Mononuclear cell (primary cell): Measurements from ENCODE around the gene DLEC1. TPM values are rescaled to one million over a fixed set of nuclear protein-coding genes. Genes with fewer than 3 reads are reported as not detected.

Experiments
- H3K27me3 ChIP-seq: 2 replicates; pipeline ENCODE4 v1.6.0; 2011; ENCODE audit warnings: low read length, control low read depth; ENCODE audit not compliant: insufficient read depth
- H3K4me1 ChIP-seq: 2 replicates; pipeline ENCODE4 v1.5.1; 2011; ENCODE audit warnings: mild to moderate bottlenecking, low read length, control low read depth; ENCODE audit not compliant: insufficient read depth
- H3K4me3 ChIP-seq: 2 replicates; pipeline ENCODE4 v1.5.1; 2011; ENCODE audit warnings: mild to moderate bottlenecking, low read length, moderate library complexity
- H3K9me3 ChIP-seq: 2 replicates; pipeline ENCODE4 v1.5.1; 2011; ENCODE audit warnings: low read depth, mild to moderate bottlenecking, control low read depth, low read length
- total RNA-seq: library from RNA; depleted of rRNA; stranded (reverse); fragments of >200 nt; gene quantifications from one replicate; pipeline ENCODE4 v1.2.3, GENCODE V29; 2012

DLEC1 gene
- total RNA-seq, 1 donor: 1.7 TPM

DNA sequence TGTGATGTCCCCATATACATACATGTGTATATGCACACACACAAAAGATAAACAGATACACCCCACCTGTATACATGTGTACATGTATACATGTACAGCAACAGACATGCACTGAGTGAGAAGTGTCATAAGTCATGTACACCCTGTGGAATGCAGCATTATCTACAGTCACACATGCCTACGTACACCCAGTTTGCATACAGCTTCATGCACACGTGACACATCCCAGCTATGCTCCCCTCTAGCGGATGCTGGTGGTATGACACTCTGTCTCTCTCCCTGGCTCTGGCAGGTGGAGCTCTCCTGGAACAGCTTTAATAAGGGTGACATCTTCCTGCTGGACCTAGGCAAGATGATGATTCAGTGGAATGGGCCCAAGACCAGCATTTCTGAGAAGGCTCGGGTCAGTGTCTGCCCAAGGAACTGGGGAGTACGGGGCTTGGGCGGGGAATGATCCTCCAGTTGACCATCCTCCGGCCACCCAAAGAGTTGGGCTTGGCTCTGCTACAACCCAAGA, 42.2 kb upstream of the DLEC1 start:
- Histone ChIP-seq H3K27me3 (no peaks in the 10 kb centered on the region), H3K9me3 (no peaks in the 10 kb centered on the region), H3K4me1 (peaks cover 54% of the 10 kb centered on the region), H3K4me3 (no peak overlapping the region)

DNA sequence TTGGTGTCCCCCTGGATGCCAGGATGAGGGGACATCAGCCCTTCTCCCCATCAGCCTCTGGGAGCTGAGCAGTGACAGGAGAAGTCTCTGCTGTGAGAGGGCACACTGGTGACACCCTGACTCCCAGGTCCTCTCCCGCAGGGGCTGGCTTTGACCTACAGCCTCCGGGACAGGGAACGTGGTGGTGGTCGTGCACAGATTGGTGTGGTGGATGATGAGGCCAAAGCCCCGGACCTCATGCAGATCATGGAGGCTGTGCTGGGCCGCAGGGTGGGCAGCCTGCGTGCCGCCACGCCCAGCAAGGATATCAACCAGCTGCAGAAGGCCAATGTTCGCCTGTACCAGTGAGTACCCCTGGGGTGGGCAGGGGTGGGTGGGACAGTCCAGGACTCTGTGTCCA, 41.7 kb upstream of the DLEC1 start:
- Histone ChIP-seq H3K27me3 (no peaks in the 10 kb centered on the region), H3K9me3 (no peaks in the 10 kb centered on the region), H3K4me1 (peaks cover 54% of the 10 kb centered on the region), H3K4me3 (no peak overlapping the region)

DNA sequence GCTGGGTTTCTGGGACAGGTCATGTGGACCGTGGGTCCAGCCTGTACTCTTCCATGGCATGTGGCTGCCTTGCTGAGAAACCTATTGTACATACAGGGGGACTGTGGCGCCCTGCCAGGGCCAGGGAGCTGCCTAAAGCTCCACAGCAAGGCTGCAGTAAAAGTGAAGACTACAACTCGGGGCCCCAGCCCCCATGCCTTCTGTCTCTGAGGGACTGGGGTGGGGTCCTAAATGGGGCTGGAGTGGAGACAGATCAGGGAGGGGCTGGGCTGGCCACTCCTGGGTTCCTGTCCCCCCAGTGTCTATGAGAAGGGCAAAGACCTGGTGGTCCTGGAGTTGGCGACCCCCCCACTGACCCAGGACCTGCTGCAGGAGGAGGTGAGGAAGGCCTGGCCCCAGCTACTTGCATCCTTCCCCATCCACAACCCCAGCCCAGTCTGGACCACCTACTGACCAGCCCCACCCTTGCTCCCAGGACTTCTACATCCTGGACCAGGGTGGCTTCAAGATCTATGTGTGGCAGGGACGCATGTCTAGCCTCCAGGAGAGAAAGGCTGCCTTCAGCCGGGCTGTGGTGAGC, 41.1 kb upstream of the DLEC1 start:
- Histone ChIP-seq H3K4me3 (no peak overlapping the region), H3K4me1 (peaks cover 54% of the 10 kb centered on the region)

DNA sequence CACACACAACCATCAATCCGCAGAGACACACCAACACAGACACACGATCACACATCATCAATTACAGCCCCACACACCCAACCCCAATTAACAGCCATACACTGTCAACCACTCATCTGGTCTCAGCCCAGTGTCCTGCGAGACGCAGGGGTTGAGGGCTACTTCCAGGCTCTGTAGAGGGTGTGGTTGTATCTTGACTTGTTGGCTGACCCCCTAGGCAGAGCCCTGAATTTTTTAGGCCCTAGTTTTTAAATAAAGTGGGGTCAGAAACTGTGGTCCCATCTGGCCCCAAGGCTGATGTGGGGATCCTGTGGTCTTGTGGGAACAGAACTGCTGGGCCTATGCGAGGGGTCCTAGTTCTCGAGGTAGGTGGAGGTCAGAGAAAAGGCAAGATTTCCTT, 39.2 kb upstream of the DLEC1 start:
- H3K4me1 ChIP-seq: peaks cover 43% of the 10 kb centered on the region
- no peaks in the 10 kb centered on the region for H3K27me3 ChIP-seq
- H3K9me3 ChIP-seq: no peaks in the 10 kb centered on the region
- no peak overlapping the region for H3K4me3 ChIP-seq

More for the DNA sequence above, 41.1 kb upstream of the DLEC1 start:
- no peaks in the 10 kb centered on the region for H3K27me3 ChIP-seq
- H3K9me3 ChIP-seq: no peaks in the 10 kb centered on the region

DNA sequence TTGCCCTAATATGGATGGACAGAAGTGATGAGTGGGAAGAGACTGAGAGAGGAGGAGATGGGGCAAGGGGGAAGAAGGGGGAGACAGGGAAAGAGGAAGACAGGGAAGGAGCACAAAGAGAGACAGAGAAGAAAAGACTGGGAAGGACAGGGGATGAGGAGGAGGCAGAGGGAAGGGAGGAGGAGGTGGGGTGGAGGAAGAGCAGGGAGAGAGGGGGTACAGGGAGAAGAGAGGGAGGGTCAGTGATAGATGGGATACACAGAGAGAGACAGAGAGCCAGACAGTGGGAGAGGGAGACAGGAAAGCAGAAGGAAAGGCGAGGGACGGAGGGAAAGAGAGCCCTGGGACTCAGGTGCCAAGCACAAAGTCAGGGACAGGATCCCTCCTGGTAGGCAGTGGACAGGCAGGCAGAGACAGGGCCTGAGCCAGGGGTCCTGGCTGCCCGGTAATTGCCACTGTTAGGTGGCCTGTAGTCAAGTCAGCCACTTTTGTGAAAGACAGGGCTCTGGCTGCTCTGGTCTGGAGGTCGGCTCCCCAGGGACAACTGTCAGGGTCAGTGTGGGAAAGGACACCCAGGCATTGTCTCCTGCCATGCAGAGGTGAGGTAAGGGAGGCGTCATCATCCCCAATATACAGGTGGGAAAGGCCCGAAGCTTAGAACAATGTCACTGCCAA, 38.6 kb upstream of the DLEC1 start:
- H3K27me3 ChIP-seq: no peaks in the 10 kb centered on the region
- H3K9me3 ChIP-seq: no peaks in the 10 kb centered on the region
- peaks cover 40% of the 10 kb centered on the region for H3K4me1 ChIP-seq
- no peak overlapping the region for H3K4me3 ChIP-seq

DNA sequence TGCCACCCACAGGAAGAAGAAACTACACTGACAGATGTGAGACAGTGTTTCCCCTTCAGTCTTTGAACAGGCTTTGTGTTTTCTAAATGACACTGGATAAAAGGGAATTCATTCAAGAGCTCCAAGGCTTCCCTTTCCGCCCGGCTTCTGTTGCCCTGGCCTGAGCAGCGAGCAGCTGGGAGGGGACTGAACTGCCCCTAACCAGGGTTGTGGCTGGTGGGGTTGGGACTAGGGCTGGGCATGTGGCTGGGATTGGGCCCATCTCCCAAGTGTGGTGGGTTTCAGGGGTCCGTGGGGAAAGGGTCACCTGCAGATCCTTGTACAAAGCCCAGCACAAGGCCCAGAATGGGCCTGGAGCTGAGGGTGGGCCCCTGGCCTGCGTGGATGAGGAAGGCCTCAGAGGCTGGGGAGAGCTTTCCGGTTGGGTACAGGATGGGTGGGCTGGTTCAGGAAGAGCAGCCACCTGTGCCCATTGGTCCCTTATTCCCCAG, 38.0 kb upstream of the DLEC1 start:
- Histone ChIP-seq H3K4me3 (no peak overlapping the region), H3K9me3 (no peaks in the 10 kb centered on the region), H3K4me1 (peaks cover 34% of the 10 kb centered on the region), H3K27me3 (no peaks in the 10 kb centered on the region)

DNA sequence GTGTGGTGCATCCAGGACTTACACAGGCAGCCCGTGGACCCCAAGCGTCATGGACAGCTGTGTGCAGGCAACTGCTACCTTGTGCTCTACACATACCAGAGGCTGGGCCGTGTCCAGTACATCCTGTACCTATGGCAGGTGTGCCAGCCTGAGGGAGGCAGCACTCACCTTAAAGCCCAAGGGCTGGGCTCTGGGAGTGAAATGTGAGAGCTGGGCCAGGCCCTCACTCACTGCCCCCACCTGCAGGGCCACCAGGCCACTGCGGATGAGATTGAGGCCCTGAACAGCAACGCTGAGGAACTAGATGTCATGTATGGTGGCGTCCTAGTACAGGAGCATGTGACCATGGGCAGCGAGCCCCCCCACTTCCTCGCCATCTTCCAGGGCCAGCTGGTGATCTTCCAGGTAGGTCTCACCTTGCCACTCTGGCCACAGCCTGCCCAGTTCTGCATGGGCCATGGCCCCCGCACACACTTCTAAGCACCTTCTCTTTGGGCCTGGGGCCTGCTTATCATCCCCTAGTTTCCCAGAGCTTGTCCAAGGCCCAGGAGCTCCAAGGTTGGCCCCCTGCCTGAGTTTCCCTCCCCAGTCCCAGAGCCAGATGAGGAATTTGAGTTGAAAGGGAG, 37.4 kb upstream of the DLEC1 start:
- Histone ChIP-seq H3K27me3 (no peaks in the 10 kb centered on the region), H3K9me3 (no peaks in the 10 kb centered on the region), H3K4me1 (peaks cover 28% of the 10 kb centered on the region), H3K4me3 (no peak overlapping the region)

DNA sequence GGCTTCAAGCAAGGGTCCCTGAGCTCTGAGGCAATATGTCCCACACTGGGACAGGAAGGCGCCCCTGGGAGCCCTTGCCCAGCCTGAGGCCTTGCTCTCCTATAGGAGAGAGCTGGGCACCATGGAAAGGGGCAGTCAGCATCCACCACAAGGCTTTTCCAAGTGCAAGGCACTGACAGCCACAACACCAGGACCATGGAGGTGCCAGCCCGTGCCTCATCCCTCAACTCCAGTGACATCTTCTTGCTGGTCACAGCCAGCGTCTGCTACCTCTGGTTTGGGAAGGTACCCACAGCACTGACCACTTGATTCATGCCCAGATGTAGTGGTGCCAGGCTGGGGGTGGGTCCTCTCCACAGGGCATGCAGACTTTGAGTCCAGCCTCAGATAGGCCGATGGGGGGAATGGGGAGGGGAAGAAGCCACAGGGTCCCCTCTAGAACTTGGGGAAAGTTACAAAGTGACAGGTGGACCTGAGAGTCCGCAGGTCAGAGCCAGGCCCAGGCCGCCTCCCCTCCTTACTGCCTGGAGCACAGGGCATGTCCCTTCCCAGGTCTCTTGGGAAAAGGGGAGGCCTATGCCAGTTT, 36.6 kb upstream of the DLEC1 start:
- Histone ChIP-seq H3K4me3 (no peak overlapping the region), H3K9me3 (no peaks in the 10 kb centered on the region), H3K27me3 (no peaks in the 10 kb centered on the region), H3K4me1 (peaks cover 21% of the 10 kb centered on the region)

DNA sequence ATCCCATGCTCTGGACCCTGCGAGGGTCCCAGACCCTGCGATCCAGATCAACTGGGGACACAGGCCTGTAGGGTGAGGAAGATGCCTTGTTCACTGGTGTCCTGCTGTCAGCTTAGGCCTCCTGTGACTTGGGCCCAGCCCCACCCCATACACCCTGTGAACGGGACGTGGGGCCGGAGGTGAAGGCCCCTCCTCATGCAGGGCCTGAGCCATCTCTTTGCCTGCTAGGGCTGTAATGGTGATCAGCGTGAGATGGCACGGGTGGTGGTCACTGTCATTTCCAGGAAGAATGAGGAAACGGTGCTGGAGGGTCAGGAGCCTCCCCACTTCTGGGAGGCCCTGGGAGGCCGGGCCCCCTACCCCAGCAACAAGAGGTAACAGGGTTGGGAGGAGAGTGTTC, 36.1 kb upstream of the DLEC1 start:
- no peaks in the 10 kb centered on the region for H3K9me3 ChIP-seq
- H3K27me3 ChIP-seq: no peaks in the 10 kb centered on the region
- peaks cover 15% of the 10 kb centered on the region for H3K4me1 ChIP-seq
- no peak overlapping the region for H3K4me3 ChIP-seq

DNA sequence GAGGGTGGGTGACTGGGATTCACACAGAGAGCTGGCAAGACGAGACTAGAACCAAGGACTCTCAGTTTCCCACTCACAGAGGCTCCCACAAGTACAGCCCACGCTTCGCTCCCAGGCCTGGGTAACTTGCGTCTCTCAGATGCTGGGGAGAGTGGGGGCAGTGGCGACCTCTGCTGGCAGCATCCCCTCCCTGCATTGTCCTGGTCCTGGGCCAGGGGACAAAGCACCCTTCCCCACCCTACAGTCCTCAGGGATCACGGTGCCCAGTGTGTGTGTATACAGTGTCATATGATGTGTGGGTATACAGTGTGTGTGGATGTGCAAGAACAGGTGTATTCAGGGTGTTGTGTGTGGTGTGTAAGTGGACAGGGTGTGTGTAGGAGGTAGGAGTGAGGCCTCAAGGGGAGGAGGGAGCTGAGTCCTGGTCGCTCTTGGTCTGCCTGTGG, 35.6 kb upstream of the DLEC1 start:
- H3K27me3 ChIP-seq: no peaks in the 10 kb centered on the region
- peaks cover 11% of the 10 kb centered on the region for H3K4me1 ChIP-seq
- H3K9me3 ChIP-seq: no peaks in the 10 kb centered on the region
- H3K4me3 ChIP-seq: no peak overlapping the region

DNA sequence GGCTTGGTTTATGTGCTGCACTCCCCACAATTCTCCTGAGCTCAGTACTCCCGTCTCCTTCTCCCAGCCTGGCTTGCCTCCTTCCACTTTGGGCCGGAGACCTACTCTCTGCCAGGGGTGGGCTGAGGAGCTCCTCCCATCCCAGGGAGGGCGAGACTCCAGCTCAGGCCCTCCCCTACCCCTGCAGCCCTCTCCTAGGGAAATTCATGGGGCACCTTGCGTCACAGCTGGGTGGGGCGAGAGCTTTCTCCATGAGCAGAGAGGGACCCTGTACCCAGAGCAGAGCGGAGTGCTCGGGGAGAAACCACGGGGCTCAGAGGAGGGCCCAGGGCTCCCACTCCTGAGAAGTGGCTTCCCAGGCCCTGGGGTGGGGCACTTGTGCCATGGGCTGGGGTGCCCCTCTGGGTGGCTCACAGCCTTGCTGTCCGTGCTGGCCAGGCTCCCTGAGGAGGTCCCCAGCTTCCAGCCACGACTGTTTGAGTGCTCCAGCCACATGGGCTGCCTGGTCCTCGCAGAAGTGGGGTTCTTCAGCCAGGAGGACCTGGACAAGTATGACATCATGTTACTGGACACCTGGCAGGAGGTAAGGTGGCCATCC, 35.1 kb upstream of the DLEC1 start:
- peaks cover 7% of the 10 kb centered on the region for H3K4me1 ChIP-seq
- H3K27me3 ChIP-seq: no peaks in the 10 kb centered on the region
- H3K9me3 ChIP-seq: no peaks in the 10 kb centered on the region
- no peak overlapping the region for H3K4me3 ChIP-seq

DNA sequence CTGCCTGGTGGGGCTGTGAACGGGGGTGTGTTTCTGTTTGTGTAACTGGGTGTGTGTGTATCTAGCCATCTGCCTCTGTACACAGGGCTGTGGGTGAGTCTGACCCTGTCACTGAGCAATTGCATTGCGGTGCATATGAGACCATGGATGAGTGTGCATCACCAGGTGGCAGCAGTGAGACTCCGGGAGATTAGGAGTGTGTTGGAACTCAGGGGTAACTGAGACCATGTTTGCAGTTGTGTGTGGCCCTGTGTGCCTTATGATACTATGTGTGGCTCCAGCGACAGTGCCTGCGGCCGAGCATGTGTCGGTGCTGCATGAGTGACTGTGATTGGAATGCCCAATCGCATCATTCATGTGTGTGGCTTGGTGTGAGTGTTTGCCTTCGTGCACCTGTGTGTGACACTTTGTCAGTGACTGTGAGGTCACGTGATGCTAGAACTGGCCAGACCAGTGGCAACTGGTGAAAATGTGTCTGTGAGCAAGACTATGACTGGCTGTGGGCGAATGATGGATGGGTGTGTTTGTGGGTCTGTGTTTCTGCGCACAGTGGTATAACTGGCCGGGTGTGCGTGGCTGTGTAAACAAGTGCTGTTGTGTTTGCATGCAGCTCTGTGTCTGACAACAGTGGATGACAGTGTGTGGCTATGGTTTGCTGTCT, 34.5 kb upstream of the DLEC1 start:
- peaks cover 4% of the 10 kb centered on the region for H3K4me1 ChIP-seq
- H3K4me3 ChIP-seq: no peak overlapping the region
- H3K9me3 ChIP-seq: no peaks in the 10 kb centered on the region
- no peaks in the 10 kb centered on the region for H3K27me3 ChIP-seq

DNA sequence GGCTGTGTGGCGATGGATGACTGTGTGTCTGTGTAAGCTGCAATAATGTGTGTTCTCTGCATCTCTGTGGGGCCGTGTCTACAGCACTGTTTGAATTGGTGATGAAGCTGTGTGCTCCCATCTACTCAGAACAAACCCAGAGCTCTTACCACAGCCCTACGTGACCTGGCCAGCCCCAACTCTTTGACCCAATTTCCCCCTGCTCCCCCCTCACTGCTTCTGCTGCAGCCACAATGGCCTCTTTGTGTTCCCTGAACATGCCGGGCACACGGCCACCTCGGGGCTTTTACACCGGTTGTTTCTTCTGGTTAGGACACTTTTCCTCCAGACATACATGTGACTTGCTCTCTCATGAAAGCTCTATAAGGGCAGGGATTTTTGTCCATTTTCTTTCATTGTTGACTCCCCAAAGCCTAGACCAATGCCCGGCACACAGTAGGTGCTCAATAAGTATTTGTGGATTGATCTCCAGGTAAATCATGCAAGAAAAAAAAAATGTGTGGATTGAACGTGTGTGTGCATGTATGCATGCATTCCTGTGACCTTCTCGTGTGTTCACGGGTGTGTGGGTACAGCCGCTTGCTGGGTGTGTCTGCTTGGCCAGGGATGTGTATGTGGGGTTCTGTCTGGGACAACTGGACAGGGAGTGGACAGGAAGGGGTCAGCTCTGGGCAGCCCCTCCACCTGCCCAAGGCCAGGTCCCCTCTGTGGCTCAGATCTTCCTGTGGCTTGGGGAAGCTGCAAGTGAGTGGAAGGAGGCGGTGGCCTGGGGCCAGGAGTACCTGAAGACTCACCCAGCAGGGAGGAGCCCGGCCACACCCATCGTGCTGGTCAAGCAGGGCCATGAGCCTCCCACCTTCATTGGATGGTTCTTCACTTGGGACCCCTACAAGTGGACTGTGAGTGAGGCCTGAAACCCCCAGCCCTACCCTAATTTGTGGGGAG, 33.7 kb upstream of the DLEC1 start:
- no peak overlapping the region for H3K4me3 ChIP-seq
- H3K27me3 ChIP-seq: no peaks in the 10 kb centered on the region
- peaks cover 7% of the 10 kb centered on the region for H3K4me1 ChIP-seq
- H3K9me3 ChIP-seq: no peaks in the 10 kb centered on the region

DNA sequence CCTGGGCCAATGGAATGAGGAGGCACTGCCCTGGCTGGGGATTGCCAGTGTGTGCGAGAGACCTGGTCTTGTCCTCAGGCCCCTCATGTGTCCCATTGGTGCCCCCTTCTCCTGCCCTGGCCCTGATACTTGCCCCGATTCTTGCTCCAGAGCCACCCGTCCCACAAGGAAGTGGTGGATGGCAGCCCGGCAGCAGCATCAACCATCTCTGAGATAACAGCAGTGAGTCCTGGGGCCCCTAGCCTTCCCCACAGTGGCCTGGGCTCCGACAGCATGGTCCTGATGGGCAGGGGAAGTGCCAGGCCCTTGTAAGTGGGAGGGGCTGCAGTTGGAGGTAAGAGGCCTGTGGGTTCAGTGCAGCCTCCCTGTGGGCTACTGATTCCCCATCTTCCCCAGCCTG, 33.0 kb upstream of the DLEC1 start:
- H3K9me3 ChIP-seq: no peaks in the 10 kb centered on the region
- no peaks in the 10 kb centered on the region for H3K27me3 ChIP-seq
- no peak overlapping the region for H3K4me3 ChIP-seq
- peaks cover 7% of the 10 kb centered on the region for H3K4me1 ChIP-seq
